Stimulated activated naive CD8-positive, alpha-beta T cell treated with anti-CD3 and anti-CD28 coated beads, Interleukin-15, Interleukin-2, amounts not matched to agents 100 ng/mL and 50 ng/mL, for 24 hours (primary cell): ENCODE measurements around the gene MEIOB.

Source experiments
- H3K27ac Mint-ChIP-seq: one replicate; pipeline ENCODE4 v1.8.0; 2021; ENCODE audit warnings: mild to moderate bottlenecking, mixed read lengths
- H3K27me3 Mint-ChIP-seq: one replicate; pipeline ENCODE4 v1.8.0; 2021; ENCODE audit warnings: mixed read lengths
- H3K36me3 Mint-ChIP-seq: one replicate; pipeline ENCODE4 v1.8.0; 2021; ENCODE audit warnings: low read depth, mixed read lengths
- H3K4me1 Mint-ChIP-seq: one replicate; pipeline ENCODE4 v1.8.0; 2021; ENCODE audit warnings: low read depth, mixed read lengths
- H3K4me3 Mint-ChIP-seq: one replicate; pipeline ENCODE4 v1.8.0; 2021; ENCODE audit warnings: mild to moderate bottlenecking, mixed read lengths
- H3K9me3 Mint-ChIP-seq: one replicate; pipeline ENCODE4 v1.8.0; 2021; ENCODE audit warnings: mixed read lengths

MEIOB gene

GRCh38 chr16:1874854-1875253 lies 2.9 kb upstream of the MEIOB start:
- H3K9me3 Mint-ChIP-seq, result no peaks in the 10 kb centered on the region
- no peaks in the 10 kb centered on the region for H3K36me3 Mint-ChIP-seq
- H3K4me3 Mint-ChIP-seq, result no peak overlapping the region
- peaks cover 4% of the 10 kb centered on the region for H3K4me1 Mint-ChIP-seq
- H3K27ac Mint-ChIP-seq, result no peak overlapping the region
- peaks cover 31% of the 10 kb centered on the region for H3K27me3 Mint-ChIP-seq

GRCh38 chr16:1870365-1871082 lies 1.4 kb downstream of the MEIOB start:
- Mint-ChIP-seq H3K4me1 (peaks cover 4% of the 10 kb centered on the region), H3K27me3 (peaks cover 12% of the 10 kb centered on the region), H3K4me3 (no peak overlapping the region), H3K9me3 (no peaks in the 10 kb centered on the region), H3K27ac (no peak overlapping the region), H3K36me3 (no peaks in the 10 kb centered on the region)

DNA sequence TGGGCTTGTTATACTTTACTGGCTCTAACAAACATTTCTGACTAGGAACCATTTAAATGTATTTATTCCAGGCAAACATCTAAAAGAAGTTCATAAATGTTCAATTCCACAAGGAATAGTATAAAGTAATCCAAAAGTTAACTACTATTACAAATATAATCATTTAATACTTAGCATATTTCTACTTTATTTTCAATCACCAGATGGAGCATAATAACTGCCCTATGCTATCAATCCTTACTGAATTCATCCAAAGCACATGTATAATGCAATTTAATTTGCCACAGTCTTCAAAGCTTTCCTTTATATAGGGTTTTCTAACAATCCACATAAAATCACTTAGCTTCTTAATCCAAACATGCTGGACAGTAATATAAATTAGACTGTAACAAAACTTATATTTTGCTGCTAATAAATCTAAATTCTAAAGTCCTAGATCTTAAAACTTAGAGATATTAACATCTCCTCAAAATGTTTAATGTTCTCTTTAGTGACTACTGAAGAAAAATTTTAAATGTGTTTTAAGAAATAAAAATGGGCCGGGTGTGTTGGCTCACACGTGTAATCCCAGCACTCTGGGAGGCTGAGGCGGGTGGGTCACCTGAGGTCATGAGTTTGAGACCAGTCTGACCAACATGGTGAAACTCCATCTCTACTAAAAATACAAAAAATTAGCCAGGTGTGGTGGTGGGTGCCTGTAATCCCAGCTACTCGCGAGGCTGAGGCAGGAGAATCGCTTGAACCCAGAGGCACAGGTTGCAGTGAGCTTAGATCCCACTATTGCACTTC lies 5.9 kb downstream of the MEIOB start:
- H3K4me3 Mint-ChIP-seq, result no peak overlapping the region
- H3K4me1 Mint-ChIP-seq, result no peaks in the 10 kb centered on the region
- no peak overlapping the region for H3K27ac Mint-ChIP-seq
- H3K27me3 Mint-ChIP-seq, result peaks cover 9% of the 10 kb centered on the region
- no peaks in the 10 kb centered on the region for H3K9me3 Mint-ChIP-seq
- H3K36me3 Mint-ChIP-seq, result no peaks in the 10 kb centered on the region

DNA sequence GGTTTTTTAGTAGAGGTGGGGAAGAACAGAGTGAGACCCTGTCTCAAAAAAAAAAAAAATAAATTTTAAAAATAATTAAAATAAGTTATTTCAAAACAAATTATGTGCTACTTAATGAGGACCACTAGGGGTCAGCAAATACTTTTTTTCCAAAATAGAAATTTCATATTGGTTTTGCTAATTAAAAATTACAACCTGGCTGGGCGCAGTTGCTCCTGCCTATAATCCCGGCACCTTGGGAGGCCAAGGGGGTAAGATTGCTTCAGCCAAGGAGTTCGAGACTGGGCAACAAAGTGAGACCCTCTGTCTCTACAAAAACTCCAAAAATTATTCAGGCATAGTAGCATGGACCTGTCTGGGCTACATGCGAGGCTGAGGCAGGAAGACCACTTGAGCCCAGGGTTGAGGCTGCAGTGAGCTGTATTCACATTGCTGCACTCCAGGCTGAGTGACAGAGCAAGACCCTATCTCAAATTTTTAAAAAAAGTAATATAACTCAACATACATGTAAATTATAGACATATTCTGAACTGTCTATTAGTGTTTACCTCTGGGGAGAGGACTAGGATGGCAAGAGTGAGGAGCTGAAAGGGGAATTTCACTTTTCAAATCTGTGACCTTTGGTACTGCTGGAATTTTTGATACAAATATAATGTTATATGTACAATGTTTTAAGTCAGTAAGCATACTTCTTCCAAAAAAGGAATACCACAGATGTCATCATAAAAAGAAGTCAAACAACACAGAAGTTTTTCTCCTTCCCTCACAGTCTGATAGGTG lies 8.1 kb downstream of the MEIOB start:
- Mint-ChIP-seq H3K27ac (no peak overlapping the region), H3K4me1 (no peaks in the 10 kb centered on the region), H3K36me3 (no peaks in the 10 kb centered on the region), H3K4me3 (no peak overlapping the region), H3K27me3 (peaks cover 18% of the 10 kb centered on the region), H3K9me3 (no peaks in the 10 kb centered on the region)

DNA sequence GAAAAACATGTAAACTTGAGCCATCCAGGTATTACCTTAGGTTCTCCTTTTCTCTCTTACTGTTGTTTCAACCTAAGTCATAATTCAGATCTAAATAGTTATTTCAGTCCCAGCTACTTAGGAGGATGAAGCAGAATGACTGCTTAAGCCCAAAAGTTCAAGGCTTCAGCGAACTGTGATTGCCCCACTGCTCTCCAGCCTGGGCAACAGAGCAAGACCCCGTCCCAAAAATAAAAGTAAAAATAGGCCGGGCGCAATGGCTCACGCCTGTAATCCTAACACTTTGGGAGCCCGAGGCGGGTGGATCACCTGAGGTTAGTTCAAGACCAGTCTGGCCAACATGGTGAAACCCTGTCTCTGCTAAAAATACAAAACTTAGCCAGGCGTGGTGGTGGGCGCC lies 9.6 kb downstream of the MEIOB start:
- Mint-ChIP-seq H3K27me3 (peaks cover 27% of the 10 kb centered on the region), H3K36me3 (no peaks in the 10 kb centered on the region), H3K4me1 (no peaks in the 10 kb centered on the region), H3K27ac (no peak overlapping the region), H3K9me3 (no peaks in the 10 kb centered on the region), H3K4me3 (no peak overlapping the region)

GRCh38 chr16:1861730-1862129 lies 10.2 kb downstream of the MEIOB start:
- H3K36me3 Mint-ChIP-seq, result no peaks in the 10 kb centered on the region
- no peaks in the 10 kb centered on the region for H3K4me1 Mint-ChIP-seq
- no peaks in the 10 kb centered on the region for H3K9me3 Mint-ChIP-seq
- H3K27ac Mint-ChIP-seq, result no peak overlapping the region
- no peak overlapping the region for H3K4me3 Mint-ChIP-seq
- peaks cover 31% of the 10 kb centered on the region for H3K27me3 Mint-ChIP-seq

GRCh38 chr16:1859650-1860049 lies 12.3 kb downstream of the MEIOB start:
- Mint-ChIP-seq H3K27me3 (peaks cover 27% of the 10 kb centered on the region), H3K4me3 (no peak overlapping the region), H3K36me3 (no peaks in the 10 kb centered on the region), H3K4me1 (peaks cover 13% of the 10 kb centered on the region), H3K9me3 (no peaks in the 10 kb centered on the region), H3K27ac (no peak overlapping the region)

- Mint-ChIP-seq H3K36me3 (no peaks in the 10 kb centered on the region), H3K27me3 (peaks cover 23% of the 10 kb centered on the region), H3K4me3 (no peak overlapping the region), H3K9me3 (no peaks in the 10 kb centered on the region), H3K27ac (no peak overlapping the region), H3K4me1 (peaks cover 18% of the 10 kb centered on the region)
Measured at GRCh38 chr16:1858189-1858865, 13.6 kb downstream of the MEIOB start.

- no peak overlapping the region for H3K4me3 Mint-ChIP-seq
- no peak overlapping the region for H3K27ac Mint-ChIP-seq
Measured at GRCh38 chr16:1857433-1858097, 14.4 kb downstream of the MEIOB start.

DNA sequence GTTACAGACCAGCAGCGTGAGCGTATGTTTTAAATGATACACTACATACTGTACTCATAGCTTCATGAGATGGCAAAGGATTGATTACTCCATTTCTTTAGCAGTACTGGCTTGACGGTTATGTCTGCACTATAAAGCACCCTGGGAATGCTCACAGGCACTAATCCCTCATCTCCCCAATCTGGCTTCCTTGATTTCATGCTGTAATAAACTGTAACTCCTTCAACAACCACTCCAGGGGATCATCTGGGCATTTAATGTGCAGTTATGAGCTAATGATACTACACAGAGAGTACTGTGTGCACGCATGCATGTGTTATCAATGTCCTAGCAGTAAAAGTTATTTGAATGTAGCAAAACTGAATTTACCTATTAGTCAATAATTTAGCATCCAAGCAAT lies 20.2 kb downstream of the MEIOB start:
- no peak overlapping the region for H3K27ac Mint-ChIP-seq
- no peaks in the 10 kb centered on the region for H3K9me3 Mint-ChIP-seq
- no peak overlapping the region for H3K4me3 Mint-ChIP-seq
- no peaks in the 10 kb centered on the region for H3K36me3 Mint-ChIP-seq
- H3K4me1 Mint-ChIP-seq, result peaks cover 18% of the 10 kb centered on the region
- H3K27me3 Mint-ChIP-seq, result no peaks in the 10 kb centered on the region

More at GRCh38 chr16:1857433-1858097, 14.4 kb downstream of the MEIOB start:
- Mint-ChIP-seq H3K36me3 (no peaks in the 10 kb centered on the region), H3K4me1 (peaks cover 18% of the 10 kb centered on the region), H3K9me3 (no peaks in the 10 kb centered on the region), H3K27me3 (peaks cover 23% of the 10 kb centered on the region)

- Mint-ChIP-seq H3K4me1 (peaks cover 18% of the 10 kb centered on the region), H3K27ac (no peak overlapping the region), H3K27me3 (peaks cover 6% of the 10 kb centered on the region), H3K4me3 (no peak overlapping the region), H3K9me3 (no peaks in the 10 kb centered on the region), H3K36me3 (no peaks in the 10 kb centered on the region)
Measured at GRCh38 chr16:1850981-1851380, 21.0 kb downstream of the MEIOB start.

DNA sequence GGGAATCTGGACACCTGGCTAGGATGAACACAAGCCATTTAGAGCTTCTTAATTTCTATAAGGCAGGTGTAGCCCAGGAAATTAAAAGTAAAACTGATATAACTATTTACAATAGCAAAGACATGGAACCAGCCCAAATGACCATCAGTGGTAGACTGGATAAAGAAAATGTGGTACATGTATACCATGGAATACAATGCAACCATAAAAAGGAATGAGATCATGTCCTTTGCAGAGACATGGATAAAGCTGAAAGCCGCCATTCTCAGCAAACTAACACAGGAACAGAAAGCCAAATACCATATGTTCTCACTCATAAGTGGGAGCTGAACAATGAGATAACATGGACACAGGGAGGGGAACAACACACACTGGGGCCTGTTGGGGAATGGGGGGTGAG lies 25.5 kb downstream of the MEIOB start:
- H3K4me3 Mint-ChIP-seq, result no peak overlapping the region
- no peaks in the 10 kb centered on the region for H3K4me1 Mint-ChIP-seq
- no peak overlapping the region for H3K27ac Mint-ChIP-seq
- H3K36me3 Mint-ChIP-seq, result no peaks in the 10 kb centered on the region
- peaks cover 9% of the 10 kb centered on the region for H3K27me3 Mint-ChIP-seq
- no peaks in the 10 kb centered on the region for H3K9me3 Mint-ChIP-seq

- Mint-ChIP-seq H3K27me3 (peaks cover 9% of the 10 kb centered on the region), H3K27ac (no peak overlapping the region), H3K9me3 (no peaks in the 10 kb centered on the region), H3K4me3 (no peak overlapping the region), H3K36me3 (no peaks in the 10 kb centered on the region), H3K4me1 (no peaks in the 10 kb centered on the region)
Measured at GRCh38 chr16:1845985-1846384, 26.0 kb downstream of the MEIOB start.

DNA sequence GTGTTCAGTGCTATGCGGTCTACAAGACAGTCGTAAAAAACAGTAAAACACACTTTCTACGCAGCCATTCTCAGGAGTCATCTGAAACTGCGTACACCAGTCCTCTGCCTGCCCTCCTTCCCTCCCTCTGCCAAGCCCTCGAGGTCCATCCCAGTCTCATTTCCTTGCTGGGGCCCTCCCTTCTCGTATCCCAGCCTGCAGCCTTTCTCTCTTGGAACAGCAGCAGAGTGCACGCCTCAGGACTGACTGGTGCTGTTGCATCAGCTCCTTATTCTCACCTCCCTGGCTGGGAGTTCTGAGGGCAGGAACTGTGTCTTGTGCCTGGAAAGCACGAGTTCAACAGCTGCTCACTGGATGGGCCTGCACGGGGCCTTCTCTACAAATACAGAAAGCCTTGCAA lies 32.4 kb downstream of the MEIOB start:
- Mint-ChIP-seq H3K27ac (no peak overlapping the region), H3K9me3 (no peaks in the 10 kb centered on the region), H3K4me1 (no peaks in the 10 kb centered on the region), H3K4me3 (no peak overlapping the region), H3K27me3 (no peaks in the 10 kb centered on the region), H3K36me3 (no peaks in the 10 kb centered on the region)
